Left cardiac atrium (tissue), 4 donors: ENCODE measurements around the gene SUPT3H. TPM values are rescaled to one million over a fixed set of nuclear protein-coding genes. Genes with fewer than 3 reads are reported as not detected.
A peak's percentile ranks its signal among the peaks of the same experiment; 100 is the strongest.

ENCODE experiments used
- ATAC-seq, 2 donors: fragments of 200-7000 bp; cut with Tn5 transposase; one replicate each; pipeline ENCODE4 v1.9.1; 2020; ENCODE audit warnings: mild to moderate bottlenecking in 2 of 2, moderate library complexity in 2 of 2
- DNase-seq: peaks from one replicate; pipeline ENCODE4 v3.0.0-alpha.2; 2020
- intact Hi-C, 2 donors: fragments of 100-400 bp; cut with DNase I; formaldehyde crosslinking; loops; one replicate each; pipeline versions ENCODE4 v1.14.1 to v1.15.1; 2022 to 2023
- total RNA-seq, 2 donors: library from RNA; stranded (reverse); fragmentation: NEBNext Ultra II Directional; extraction: Animal tissue kit (Norgen Biotek cat#: 25700); gene quantifications; one replicate each; pipeline ENCODE4 v1.2.1, GENCODE V29; 2021
- donor health status: DM: no; HTN: yes; CAD: no.
- donor health status: DM: no; HTN: yes; CAD: no; lungs with severe emphysema.
- donor health status: DM: yes; HTN: yes; CAD: no.
- donor health status: Dilated cardiomyopathy.

Gene SUPT3H
- total RNA-seq, 2 donors from 2014 or later: 3.2 to 4.3 TPM

GRCh38 chr6:45001663-45002062 lies 376.1 kb downstream of the SUPT3H start:
- intact Hi-C loops: no loop called here
- no peak for ATAC-seq
- DNase-seq: no peak

- ATAC-seq: no peak
- intact Hi-C loops: no loop called here
- no peak for DNase-seq
These were observed 376.9 kb downstream of the SUPT3H start for GRCh38 chr6:45000833-45001232.

- ATAC-seq: no peak
- DNase-seq: no peak
- intact Hi-C loops: no loop called here
These were observed 378.7 kb downstream of the SUPT3H start for GRCh38 chr6:44999066-44999465.

- ATAC-seq: no peak
- intact Hi-C loops: no loop called here
- no peak for DNase-seq
These were observed 382.1 kb downstream of the SUPT3H start for GRCh38 chr6:44995486-44996132.

DNA sequence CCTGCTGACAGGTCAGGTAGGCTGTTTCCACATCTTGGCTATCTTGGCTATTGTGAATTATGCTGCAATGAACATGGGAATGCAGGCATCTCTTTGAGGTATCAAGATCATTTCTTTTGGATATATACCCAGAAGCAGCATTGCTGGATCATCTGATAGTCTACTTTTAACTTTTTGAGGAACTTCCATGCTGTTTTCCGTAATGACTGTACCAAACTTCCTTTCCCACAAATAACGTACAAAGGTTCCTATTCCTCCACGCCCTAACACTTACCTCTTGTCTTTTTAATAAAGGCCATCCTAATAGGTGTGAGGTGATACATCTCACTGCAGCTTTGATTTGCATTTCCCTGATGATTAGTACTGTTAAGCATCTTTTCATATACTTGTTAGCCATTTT lies 388.3 kb downstream of the SUPT3H start:
- intact Hi-C loops: no loop called here
- ATAC-seq (no peak), DNase-seq (no peak)

DNA sequence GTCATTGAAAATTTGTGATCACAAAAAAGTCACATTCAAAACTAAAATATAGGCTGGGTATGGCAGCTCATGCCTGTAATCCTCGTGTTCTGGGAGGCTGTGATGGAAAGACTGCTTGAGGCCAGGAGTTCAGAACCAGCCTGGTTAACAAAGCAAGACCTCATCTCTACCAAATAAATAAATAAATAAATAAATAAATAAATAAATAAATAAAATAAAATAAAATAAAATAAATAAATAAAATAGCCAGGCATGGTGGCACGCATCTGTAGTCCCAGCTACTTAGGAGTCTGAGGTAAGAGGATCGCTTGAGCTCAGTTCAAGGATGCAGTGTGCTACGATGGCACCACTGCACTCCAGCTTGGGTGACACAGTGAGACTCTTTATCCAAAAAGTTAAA lies 392.7 kb downstream of the SUPT3H start:
- DNase-seq (no peak), ATAC-seq (no peak)
- intact Hi-C loops: no loop called here

GRCh38 chr6:44983467-44984365 lies 394.0 kb downstream of the SUPT3H start:
- no peak for DNase-seq
- no peak for ATAC-seq
- intact Hi-C loops: no loop called here

- intact Hi-C loops: no loop called here
- no peak for ATAC-seq
- no peak for DNase-seq
These were observed 396.9 kb downstream of the SUPT3H start for GRCh38 chr6:44980841-44981240.

- no peak for DNase-seq
- intact Hi-C loops: no loop called here
- ATAC-seq: no peak
These were observed 400.8 kb downstream of the SUPT3H start for GRCh38 chr6:44976677-44977641.

DNA sequence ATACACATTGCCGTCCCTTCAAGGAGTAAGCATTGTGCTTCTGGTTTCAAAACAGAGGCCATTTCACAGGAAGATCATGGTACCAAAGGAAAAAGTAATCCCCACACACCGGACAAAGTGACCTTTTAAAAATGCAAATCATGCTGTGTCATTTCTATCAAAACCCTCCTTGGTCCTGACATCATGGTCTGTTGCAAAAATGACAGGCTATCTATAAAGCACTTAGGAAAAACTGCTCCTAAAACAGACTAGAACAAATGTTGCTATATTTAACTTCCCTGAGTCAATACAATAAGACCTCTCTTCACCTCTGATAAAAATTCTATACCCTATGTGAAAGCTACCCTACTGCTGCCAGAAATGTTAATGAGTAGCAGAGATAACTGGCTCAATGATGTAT lies 403.2 kb downstream of the SUPT3H start:
- DNase-seq (no peak), ATAC-seq (no peak)
- intact Hi-C loops: no loop called here

DNA sequence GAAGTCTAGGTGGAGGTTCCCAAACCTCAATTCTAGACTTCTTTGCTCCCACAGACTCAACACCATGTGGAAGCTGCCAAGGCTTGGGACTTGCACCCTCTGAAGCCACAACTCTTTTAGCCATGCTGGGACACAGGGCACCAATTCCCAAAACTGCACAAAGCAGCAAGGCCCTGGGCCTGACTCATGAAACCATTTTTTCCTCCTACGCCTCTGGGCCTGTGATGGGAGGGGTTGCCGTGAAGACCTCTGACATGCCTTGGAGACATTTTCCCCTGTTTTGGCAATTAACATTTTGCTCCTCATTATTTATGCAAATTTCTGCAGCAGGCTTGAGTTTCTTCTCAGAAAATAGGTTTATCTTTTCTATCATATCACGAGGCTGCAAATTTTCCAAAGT lies 405.0 kb downstream of the SUPT3H start:
- intact Hi-C loops: no loop called here
- DNase-seq (no peak), ATAC-seq (no peak)

DNA sequence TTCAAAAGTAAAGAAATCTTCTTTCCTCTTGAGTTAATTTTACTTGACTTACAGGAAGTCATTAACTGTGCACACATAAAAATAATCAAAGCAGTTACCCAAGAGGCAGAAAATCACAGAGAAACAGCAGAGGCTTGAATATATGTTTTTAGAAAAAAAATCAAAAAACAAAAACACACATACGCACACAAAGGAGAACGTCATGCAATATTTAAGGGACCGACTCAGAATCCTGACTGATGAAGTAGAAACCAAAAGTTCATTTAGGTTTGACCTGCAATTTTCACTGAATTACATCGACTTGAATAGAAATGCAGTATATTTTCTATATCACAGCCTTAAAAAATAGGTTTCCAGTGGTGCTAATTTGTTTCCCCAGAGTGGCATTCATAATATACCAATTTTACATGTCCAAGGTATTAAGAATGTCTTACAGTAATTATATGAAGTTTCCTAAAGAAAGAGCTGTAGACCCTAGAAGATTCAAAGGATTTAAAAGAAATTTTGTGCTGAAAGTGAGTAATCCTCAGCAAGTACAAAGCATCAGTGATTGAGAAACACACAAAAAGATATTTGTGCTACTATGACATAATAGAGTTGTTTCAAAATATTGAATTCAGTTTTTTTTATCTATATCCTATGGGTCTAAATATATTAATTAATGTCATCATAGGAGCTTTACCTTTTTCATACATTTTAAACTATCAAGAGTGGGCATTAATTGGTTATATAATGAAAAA lies 408.1 kb downstream of the SUPT3H start:
- ATAC-seq (no peak), DNase-seq (no peak)
- intact Hi-C loops: no loop called here

GRCh38 chr6:44967481-44967880 lies 410.3 kb downstream of the SUPT3H start:
- intact Hi-C loops: no loop called here
- DNase-seq: no peak
- no peak for ATAC-seq

- intact Hi-C loops: no loop called here
- DNase-seq (no peak), ATAC-seq (peak in 1 of 2 donors; percentile 78)
These were observed 411.2 kb downstream of the SUPT3H start for GRCh38 chr6:44966449-44967092.

- intact Hi-C loops: no loop called here
- DNase-seq (no peak), ATAC-seq (no peak)
These were observed 412.0 kb downstream of the SUPT3H start for GRCh38 chr6:44965708-44966107.

- DNase-seq: no peak
- intact Hi-C loops: no loop called here
- no peak for ATAC-seq
These were observed 416.8 kb downstream of the SUPT3H start for GRCh38 chr6:44960898-44961297.

DNA sequence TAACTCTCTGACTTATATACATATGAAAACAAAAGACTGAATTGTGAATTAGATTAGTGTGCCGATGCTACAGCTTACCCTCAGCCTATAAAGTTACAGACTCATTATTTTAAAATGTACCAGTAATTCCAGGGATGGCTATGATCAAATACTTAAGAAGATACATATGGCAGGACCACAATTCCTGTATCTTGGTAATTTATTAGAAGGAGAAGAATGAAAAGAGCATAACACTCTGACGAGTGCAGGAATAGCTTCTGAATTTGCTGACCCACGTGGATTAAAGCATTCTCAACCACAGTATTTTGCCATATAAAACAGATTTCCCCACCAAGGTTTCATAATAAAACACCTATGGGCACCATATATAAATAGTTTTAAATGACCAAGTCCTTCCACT lies 418.1 kb downstream of the SUPT3H start:
- no peak for ATAC-seq
- intact Hi-C loops: no loop called here

GRCh38 chr6:44957156-44957555 lies 420.6 kb downstream of the SUPT3H start:
- DNase-seq (no peak), ATAC-seq (no peak)
- intact Hi-C loops: no loop called here

More for the DNA sequence above, 418.1 kb downstream of the SUPT3H start:
- no peak for DNase-seq
